HG03039 (cell line): Measurements from ENCODE around the gene GPS1.

Source experiments
- ATAC-seq: cut with Tn5 transposase; IDR thresholded peaks from one replicate; pipeline ENCODE4 v1.9.1; 2021; ENCODE audit warnings: mild to moderate bottlenecking, moderate library complexity; ENCODE audit not compliant: unreplicated experiment

GPS1 gene

GRCh38 chr17:82098939-82099763 lies 47.5 kb downstream of the GPS1 start:
- peak; percentile 4 for ATAC-seq

- no peak for ATAC-seq
Measured at GRCh38 chr17:82100502-82101298, 49.0 kb downstream of the GPS1 start.

GRCh38 chr17:82101301-82101715 lies 49.6 kb downstream of the GPS1 start:
- no peak for ATAC-seq

- ATAC-seq: no peak
Measured at GRCh38 chr17:82101767-82102679, 50.3 kb downstream of the GPS1 start.

- ATAC-seq: no peak
Measured at GRCh38 chr17:82103553-82104451, 52.1 kb downstream of the GPS1 start.

GRCh38 chr17:82104797-82105416 lies 53.2 kb downstream of the GPS1 start:
- no peak for ATAC-seq

- ATAC-seq: no peak
Measured at GRCh38 chr17:82105417-82105881, 53.8 kb downstream of the GPS1 start.

- peak; percentile 53 for ATAC-seq
Measured at GRCh38 chr17:82105882-82106687, 54.4 kb downstream of the GPS1 start.

GRCh38 chr17:82106688-82107305 lies 55.1 kb downstream of the GPS1 start:
- no peak for ATAC-seq
